GM19468 (cell line): ENCODE measurements around the gene FAM204A.

Source experiments
- ATAC-seq: cut with Tn5 transposase; IDR thresholded peaks from one replicate; pipeline ENCODE4 v1.9.1; 2021; ENCODE audit warnings: mild to moderate bottlenecking, moderate library complexity, moderate number of reproducible peaks; ENCODE audit not compliant: unreplicated experiment; ENCODE audit errors: extremely low read depth

Gene FAM204A

DNA sequence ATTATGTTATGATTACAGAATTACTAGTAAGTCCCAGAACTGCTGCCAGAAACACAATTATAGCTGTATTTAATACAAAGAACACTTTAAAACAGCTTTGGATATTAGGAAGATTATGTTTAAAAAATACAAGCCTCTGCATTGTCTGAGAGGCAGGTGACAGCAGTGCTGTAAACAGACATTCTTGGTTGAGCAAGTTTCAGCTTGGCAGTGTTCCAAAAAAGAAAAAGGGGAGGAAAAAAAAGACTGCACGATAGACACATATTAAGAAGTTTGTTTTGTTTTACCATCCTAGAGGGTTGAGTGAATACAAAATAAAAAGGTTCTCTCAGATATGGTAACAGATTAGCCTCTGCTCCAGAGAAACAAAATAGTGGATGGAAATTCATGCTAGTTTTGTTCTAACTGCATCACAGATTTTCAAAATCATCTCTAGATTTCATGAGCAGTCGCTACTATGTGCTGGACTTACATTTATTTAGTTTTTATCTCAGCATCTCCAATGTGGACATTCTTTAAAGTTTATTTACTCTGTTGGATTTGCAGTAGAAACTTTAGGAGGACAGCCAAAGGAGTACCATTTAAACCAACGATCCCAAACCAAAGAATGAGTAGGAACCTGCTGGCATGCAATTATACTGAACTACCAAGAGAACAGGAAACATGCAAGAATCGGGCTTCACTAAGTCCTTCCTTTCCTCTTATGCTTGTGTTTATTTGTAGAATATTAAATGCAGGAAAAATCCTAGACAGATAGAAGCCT, 9.0 kb downstream of the FAM204A start:
- no peak for ATAC-seq

DNA sequence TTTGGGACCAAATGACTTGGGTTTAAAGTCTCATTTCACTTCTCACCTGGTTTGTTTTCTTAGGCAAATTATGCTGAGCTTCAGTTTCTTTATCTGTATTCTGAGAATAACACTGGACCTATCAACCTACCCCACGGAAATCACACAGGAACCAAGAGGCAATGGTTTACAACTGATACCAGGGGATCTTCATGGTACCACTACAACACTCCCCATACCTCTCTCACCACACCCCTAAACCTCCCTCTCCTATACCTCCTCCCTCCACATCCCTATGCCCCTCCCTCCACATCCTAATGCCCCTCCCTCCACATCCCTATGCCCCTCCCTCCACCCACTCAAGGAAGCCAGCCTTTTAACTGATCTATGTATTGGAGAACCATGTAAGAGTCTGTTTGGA, 9.9 kb downstream of the FAM204A start:
- ATAC-seq = peak; percentile 91

DNA sequence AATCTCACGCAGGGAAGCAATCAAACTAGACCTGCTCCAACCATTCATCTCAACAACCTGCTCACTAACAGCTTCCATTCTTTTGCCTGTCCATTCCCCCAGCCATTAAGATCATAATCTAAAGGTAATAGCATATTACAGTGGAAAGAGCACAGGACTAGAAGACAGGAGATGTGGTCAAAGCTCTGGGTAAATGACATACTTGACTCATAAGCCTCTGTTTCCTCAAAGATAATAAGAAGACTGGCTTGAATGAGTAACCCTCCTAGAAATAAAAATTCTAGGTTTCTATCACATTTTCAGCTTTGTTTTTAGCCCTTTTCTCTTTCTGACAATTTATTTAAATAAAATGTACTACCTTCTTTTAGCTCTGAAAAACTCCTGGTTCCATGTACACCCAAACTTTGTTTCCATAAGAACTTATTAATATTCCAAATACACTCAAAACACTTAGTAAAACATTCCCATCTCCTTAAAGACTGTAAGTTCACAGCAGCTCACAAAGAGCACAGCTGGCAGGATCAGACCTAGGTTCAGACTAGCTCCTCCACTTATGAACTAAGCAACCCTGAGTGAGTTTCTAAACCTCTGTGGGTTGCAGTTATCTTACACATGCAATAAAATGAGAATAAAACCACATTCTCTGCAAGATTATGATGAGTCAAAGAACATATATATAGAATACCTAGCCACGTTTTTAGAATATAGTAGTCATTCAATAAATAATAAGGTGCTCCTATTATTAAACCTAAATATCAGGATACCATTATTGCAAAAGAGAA, 11.6 kb downstream of the FAM204A start:
- no peak for ATAC-seq

DNA sequence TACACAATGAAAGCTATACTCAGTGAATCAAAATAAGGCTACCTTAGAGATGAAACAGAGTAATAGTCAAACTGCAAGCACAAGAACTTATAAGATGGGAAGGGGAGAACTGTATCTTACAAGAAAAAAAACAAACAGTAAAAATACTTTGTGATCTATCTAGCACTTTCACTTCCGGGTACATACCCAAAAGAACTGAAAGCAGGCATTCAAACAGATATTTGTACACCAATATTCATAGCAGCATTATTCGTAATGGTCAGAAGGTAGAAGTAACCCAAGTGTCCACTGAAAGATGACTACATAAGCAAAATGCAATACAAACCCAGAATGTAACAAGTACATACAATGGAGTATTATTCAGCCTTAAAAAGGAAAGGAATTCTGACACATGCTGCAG, 18.0 kb downstream of the FAM204A start:
- no peak for ATAC-seq

DNA sequence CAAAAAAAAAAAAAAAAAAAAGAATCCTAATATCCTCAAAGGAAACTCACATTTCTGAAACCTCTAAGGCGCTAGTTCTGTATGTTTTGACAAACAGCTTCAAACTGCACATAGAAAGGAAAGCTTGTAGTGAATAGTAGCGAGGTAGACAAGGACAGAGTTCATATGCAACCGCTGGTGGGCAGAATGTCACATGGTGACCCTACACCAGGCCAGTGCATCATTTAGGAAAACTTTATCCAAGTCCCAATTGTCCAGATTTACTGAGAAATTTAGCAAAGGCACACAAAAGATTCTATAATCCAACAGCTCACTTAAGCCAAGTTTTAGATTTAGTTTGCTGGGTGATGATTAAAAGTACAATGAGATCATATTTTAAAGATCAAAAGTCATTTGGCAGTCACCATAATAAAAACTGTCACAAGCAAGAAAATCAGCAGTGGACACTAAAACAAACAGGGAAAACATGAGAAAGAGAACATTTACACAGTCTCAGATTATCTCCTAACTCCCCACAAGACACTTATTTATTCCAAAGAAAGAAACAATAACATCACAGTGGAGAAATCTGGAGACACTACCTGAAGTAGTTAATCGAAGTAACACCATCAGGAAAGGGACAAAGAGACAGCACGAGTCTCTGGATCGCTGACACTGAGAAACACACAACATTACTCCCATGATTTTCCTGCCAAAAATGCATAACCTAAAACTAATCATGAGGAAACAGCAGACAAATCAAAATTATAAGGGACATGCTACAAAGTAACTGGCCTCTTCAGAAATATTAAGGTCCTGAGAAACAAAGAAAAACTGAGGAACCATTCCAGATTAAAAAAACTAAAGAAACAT, 20.2 kb downstream of the FAM204A start:
- no peak for ATAC-seq

DNA sequence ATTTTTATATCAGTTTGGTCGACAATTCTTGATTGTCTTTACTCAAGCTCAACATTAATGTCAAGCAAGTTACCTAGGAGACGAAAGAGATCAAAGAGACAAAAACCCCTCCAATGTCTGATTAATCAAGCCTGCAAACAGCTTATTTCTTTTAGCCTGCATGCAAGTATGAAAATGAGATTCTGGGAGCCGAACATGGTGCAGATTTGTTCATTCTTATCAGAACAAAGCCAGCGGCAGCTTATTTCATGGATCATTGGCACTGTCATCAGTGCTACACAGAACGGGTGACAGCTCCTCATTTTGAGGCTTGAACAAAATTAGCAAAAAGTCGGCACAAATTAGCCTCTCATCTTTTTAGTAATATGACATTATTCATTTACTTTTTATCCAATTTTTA, 26.5 kb downstream of the FAM204A start:
- no peak for ATAC-seq

DNA sequence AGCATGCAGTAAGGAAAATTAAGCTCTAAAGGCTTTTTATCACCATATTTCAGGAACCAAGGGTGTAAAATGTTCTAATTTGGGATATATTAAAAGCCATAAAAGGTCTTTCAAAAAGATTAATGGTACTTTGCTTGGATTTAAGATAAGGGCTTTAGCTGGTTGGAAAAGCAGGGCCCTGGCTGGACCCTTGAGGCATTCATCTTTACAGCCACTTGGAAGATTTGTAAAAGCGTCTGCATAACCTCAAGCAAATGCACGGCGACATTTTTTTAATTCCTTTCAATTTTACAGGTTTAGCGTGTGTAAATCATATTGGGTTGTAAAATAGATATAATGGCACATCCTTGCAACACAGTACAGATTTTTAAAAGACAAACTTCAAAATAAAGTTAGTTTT, 27.2 kb downstream of the FAM204A start:
- ATAC-seq = no peak

DNA sequence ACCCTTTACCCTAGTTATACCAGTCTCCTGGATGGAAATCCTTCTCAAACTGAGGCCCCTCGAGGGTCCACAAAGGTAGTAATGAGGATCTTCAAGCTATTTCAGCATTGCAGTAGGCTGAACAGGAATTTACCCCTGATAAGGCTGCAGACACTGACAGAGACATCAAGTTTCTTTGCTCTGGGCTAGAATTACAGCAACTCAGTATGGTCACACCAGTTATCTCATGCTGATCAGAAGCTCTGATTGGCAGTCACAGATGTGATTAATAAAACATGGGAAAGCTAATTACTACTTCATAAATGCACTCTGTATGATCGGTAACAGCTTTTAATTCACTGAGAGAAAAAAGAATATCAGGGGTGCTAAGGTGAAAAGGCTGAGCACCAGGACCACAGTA, 30.6 kb downstream of the FAM204A start:
- ATAC-seq = no peak

DNA sequence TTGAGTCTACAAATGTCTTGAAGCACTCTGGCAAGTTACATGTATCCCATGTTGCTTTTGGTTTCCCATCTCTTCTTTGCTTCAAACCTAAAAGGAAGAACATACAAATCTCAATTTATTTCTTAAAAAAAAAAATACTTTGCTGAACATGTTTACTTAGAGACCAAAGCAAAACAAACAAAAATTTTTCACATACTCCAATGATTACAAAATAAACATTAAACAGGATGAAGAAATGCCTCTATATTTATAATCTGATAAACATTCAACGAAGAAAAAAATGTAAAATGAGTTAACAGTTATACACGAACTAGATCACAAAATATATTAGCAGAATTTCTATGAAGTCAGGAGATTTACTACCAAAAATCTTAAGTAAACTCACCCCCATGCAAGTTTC, 31.3 kb downstream of the FAM204A start:
- ATAC-seq = no peak

DNA sequence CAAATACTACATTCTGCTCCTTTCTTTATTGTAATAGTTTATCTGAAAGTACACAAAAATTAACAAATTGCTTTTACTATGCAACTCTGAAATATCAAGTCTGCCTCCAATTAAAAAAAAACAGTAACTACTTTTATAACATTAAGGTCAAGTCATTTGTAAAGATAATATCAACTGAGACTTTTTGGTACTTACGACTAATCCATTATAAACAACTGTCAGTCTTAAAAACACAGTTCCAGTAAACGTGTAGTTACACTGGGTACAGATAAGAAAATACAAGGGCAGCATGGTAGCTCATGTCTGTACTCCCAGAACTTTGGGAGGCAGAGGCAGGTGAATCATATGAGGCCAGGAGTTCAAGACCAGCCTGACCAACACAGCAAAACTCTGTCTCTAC, 32.2 kb downstream of the FAM204A start:
- no peak for ATAC-seq

DNA sequence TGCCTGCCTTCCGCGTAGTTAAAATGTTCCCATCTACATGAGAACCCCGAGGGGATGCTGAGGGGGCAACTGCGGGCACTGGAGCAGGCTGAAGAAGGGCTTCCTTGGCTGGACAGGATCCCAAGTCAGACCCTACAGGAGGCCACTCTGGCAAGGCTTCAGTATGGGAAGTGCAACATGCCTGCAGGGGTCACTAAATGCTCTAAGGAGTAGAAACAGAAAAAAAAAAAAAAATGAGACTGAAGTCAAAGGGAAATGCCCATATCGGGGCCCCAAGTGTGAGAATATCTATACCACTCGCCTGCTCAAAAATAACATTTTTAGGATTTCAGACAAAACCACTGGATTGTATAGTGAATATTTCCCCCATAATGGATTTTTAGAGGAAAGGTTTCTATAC, 33.5 kb downstream of the FAM204A start:
- no peak for ATAC-seq

DNA sequence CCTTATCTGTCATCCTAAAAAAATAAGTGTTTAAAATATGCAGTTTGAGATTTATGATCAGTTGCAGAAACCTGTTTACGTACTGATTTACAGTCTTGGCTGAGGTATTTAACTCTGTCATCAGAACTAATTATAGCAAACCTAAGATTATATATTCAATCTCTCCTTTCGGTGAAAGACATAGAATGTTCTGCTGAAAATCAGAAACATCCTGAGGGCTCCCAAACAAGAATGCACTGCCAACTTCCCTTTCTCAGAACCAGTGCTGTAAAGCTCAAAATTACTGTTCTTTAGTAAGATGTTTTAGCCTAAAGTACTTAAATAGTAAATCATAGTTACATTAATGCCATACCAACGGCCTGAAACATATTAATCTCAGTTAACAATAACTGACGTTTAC, 34.3 kb downstream of the FAM204A start:
- ATAC-seq = no peak

DNA sequence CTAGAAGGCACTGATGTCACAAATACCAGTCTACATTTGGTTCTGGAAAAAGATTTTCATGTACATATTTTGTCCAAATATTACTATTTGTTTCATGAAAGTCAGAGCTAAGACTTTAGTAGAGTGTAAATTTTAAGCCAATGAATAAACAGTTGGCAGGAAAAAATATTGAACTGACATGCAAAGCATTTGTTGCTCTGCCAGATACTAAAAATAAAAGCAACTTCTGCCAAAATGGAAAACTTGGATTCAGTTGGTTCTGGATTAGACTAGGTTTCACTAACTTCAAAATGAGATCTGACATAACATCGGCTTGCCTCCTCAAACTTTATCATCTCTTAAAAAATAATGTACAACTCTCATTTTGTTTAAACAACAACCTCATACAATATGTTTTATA, 34.9 kb downstream of the FAM204A start:
- ATAC-seq = no peak

DNA sequence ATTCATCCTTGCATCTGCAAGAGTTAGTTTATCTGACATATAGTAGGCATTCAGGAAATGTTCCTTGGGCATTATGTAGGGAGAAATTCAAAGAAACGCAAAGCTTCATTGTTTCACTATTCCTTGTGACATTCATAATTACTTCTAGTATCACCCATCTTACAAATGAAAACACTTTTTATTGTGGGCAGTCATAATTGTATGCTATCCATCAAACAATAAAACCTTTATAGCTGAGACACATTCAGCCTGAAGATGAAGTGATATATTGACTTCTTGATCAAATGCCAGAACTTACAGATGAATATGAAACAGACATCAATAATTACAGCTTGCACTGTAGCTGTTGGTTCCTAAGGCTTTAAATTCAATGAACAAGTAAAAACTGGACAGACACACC, 36.4 kb downstream of the FAM204A start:
- no peak for ATAC-seq

DNA sequence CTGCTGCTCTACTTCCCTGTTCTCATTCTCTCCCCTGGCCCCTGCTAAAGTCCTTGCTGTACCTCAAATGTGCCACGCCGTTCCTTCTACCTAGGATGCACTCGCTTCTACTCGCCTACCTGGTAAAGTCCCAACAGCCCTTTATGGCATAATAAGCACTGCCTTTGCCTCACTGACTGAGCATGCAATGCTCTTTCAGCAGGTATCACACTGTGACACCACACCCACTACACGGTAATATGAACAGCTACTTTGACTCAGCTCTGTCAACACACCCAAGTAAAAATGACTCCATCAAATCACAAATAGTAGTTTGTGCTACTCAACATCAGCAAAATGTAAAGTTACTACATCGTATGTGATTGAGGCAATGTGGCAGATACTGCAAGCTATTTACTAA, 37.6 kb downstream of the FAM204A start:
- ATAC-seq = no peak

DNA sequence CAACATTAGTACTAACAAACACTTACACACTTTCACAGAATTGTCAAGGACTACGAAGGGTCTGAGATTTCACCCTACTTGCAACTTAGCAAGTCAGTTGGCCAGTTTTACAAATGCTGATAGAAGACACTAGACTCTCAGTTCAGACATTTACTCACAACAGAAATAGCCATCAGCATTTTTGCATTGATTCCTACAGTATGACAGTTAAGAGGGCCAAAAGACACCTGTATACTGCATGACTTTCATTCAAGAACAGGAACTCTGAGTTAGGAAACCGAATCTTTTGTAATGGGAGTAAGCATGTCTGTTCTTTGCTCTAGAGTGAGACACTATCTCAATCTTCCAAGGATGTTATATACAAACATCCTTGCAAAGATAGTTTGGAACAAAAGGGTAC, 40.9 kb downstream of the FAM204A start:
- ATAC-seq = no peak

DNA sequence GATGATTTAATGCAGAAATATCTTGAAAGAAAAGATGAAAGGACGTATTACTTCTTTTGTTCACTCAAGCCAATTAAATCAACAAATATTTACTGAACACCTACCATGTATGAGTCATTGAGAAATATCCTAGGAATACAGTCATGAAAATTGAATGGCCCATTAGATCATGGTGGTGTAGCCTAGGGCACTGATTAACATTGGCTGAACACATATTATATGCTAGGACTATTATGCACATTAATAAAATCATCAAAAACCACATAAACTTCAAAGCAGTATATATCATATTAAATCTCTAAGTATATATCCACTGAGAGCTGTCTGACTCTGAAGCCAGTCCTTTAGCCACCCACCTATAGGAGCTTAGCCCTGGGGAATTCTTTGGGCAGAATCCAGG, 41.8 kb downstream of the FAM204A start:
- ATAC-seq = no peak

DNA sequence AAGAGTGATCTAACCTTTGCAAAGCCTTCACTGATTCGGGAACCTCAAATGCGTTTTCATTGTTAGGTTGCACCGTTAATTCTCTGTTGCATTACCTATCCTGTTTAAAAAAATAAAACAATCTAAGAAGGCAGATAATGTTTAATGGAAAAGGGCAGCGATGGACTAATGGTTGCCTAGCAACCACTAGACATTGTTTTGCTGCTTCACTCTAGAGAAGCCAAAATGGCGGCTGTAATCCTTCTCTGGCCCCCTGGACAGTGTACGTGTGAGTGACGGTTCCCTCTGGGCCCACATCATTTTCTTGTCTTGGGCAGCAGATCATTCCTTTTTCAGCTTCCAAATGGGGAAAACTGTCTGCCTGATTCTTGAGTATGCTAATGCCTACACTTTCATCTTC, 43.3 kb downstream of the FAM204A start:
- ATAC-seq = no peak

DNA sequence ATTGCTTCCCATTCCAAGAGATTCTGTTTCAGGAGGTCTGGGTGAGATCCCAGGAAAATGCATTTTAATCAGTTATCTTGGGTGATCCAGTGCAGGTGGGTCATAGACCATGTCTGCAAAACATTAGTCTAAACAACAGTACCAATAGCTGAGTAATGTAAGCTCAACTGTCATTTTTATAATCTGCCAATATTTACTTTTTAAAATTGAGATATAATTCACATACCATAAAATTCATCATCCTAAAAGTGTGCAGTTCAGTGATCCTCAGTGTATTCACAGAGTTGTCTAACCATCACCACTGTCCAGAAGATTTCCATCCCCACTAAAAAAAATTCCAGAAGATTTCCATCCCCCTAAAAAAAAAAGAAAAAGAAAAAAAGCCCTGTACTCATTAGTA, 51.0 kb downstream of the FAM204A start:
- no peak for ATAC-seq

DNA sequence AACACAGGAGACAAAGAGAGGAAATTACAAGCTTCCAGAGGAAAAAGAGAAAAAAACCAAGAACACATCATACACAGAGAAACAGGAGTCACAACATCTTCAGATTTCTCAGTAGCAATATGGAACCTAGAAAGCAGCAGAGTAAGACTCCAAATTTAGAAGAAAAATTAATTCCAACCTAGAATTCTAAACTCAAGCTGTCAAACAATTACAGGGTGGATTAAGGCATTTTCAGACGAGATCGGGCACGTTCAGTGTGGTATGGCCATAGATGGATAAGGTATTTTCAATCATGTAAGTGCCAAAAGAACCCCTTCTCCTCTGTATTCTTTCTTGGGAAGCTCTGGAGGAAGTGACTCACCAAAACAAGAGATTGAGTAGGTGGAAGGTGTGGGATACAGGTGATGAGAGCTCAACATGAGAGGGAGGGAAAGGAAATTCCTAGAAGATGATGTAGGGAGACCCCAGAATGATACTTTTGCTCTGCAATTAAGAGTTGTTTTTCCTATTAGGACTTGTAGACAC, 51.6 kb downstream of the FAM204A start:
- no peak for ATAC-seq
